HepG2 (cell line): Measurements from ENCODE around the gene TGFBI. TPM values are rescaled to one million over a fixed set of nuclear protein-coding genes. Genes with fewer than 3 reads are reported as not detected.

Experiments used
- ATAC-seq: fragments of 200-7000 bp; cut with Tn5 transposase; 3 replicates; pipeline ENCODE4 v1.9.1; 2020; ENCODE audit warnings: mild to moderate bottlenecking, moderate library complexity
- BruUV-seq: library from RNA; stranded (reverse); fragments of 400-500 nt; replicated peaks from 2 replicates; lab custom pipeline; 2021; lab: Mats Ljungman, UMichigan
- CTCF ChIA-PET: fragments of 300-600 bp; formaldehyde crosslinking; extraction: SDS; loops from one replicate; lab custom pipeline; 2021; ENCODE audit warnings: low total read pairs, inconsistent platforms, low intra/inter-chr PET ratio; lab: Yijun Ruan, JAX
- POLR2A ChIA-PET: fragments of 350-600 bp; sonication (Branson Sonifier 250); formaldehyde crosslinking; loops from one replicate; lab custom pipeline; 2020; ENCODE audit warnings: antibody characterized with exemption, inconsistent platforms; lab: Yijun Ruan, JAX
- DNase-seq: peaks from one replicate; pipeline ENCODE4 v3.0.0-alpha.2; 2015; ENCODE audit warnings: low spot score
- FAIRE-seq: peaks from 3 replicates; lab custom pipeline; 2011; peaks lifted over from hg19 to GRCh38; lab: Jason Lieb, UNC
- H2AFZ ChIP-seq: one replicate; pipeline ENCODE4 v1.6.1; 2011; ENCODE audit warnings: low read length, inconsistent platforms
- H3K27ac ChIP-seq: fragments of 300-600 bp; 3 replicates; pipeline ENCODE4 v1.8.0; 2011; ENCODE audit warnings: mixed run types, mild to moderate bottlenecking, mixed read lengths, low read length, inconsistent platforms; ENCODE audit not compliant: insufficient read depth; ENCODE audit errors: extremely low read length
- H3K27me3 ChIP-seq, 2 experiments: fragments of 200-600 bp in 1 of 2; 2 replicates in 1 of 2; 3 replicates in 1 of 2; pipeline versions ENCODE4 v1.6.0 to v1.8.0; 2011; ENCODE audit warnings: low read length in 2 of 2, mild to moderate bottlenecking in 2 of 2, moderate library complexity in 2 of 2, inconsistent platforms in 1 of 2; ENCODE audit not compliant: insufficient read depth in 2 of 2, control insufficient read depth in 1 of 2
- H3K36me3 ChIP-seq, 2 experiments: fragments of 200-600 bp in 1 of 2; replicated peaks in 1 of 2; 2 replicates in 1 of 2; 3 replicates in 1 of 2; pipeline versions ENCODE4 v1.5.1 to v1.8.0; 2011; ENCODE audit warnings: low read length in 2 of 2, inconsistent platforms in 1 of 2; ENCODE audit not compliant: insufficient read depth in 2 of 2, control insufficient read depth in 1 of 2
- H3K4me1 ChIP-seq: 2 replicates; pipeline ENCODE4 v1.5.1; 2012; ENCODE audit warnings: low read length, inconsistent platforms; ENCODE audit not compliant: insufficient read depth
- H3K4me2 ChIP-seq: 2 replicates; pipeline ENCODE4 v1.6.0; 2011; ENCODE audit warnings: low read depth, low read length, inconsistent platforms
- H3K4me3 ChIP-seq, 3 experiments: fragments of 200-600 bp in 1 of 3; sonication (generic), shearing (Covaris generic) in 1 of 3; replicated peaks in 1 of 3; 2 replicates each; pipeline ENCODE4 v1.5.1; 2011 to 2016; ENCODE audit warnings: low read length in 3 of 3, inconsistent platforms in 2 of 3, low read depth in 2 of 3, mild to moderate bottlenecking in 2 of 3, control low read depth in 1 of 3, mixed read lengths in 1 of 3; ENCODE audit not compliant: insufficient read depth in 1 of 3
- H3K79me2 ChIP-seq: one replicate; pipeline ENCODE4 v1.6.1; 2011; ENCODE audit warnings: low read length, inconsistent platforms; ENCODE audit not compliant: insufficient read depth
- H3K9ac ChIP-seq: 2 replicates; pipeline ENCODE4 v1.6.0; 2011; ENCODE audit warnings: mild to moderate bottlenecking, low read depth, low read length, inconsistent platforms; ENCODE audit not compliant: insufficient read depth
- H3K9me3 ChIP-seq: 2 replicates; pipeline ENCODE4 v1.5.1; 2012; ENCODE audit warnings: mild to moderate bottlenecking, low read length
- H4K20me1 ChIP-seq: 2 replicates; pipeline ENCODE4 v1.6.0; 2011; ENCODE audit warnings: inconsistent platforms, mild to moderate bottlenecking, low read length, moderate library complexity; ENCODE audit not compliant: insufficient read depth
- MTF2 ChIP-seq: sonication (generic); formaldehyde crosslinking; IDR thresholded peaks from 2 replicates; pipeline ENCODE4 v1.5.0; 2020; ENCODE audit warnings: missing genetic modification reagents, borderline replicate concordance
- MXD4 ChIP-seq: IDR thresholded peaks from 2 replicates; pipeline ENCODE4 v1.6.1; 2016; ENCODE audit warnings: mild to moderate bottlenecking, missing biosample characterization, missing genetic modification reagents
- NFYC ChIP-seq: IDR thresholded peaks from 2 replicates; pipeline ENCODE4 v1.6.1; 2016; ENCODE audit warnings: missing genetic modification reagents, missing compliant biosample characterization
- NR3C1 ChIP-seq: sonication (generic); formaldehyde crosslinking; IDR thresholded peaks from 2 replicates; pipeline ENCODE4 v1.4.0; 2020; ENCODE audit warnings: missing genetic modification reagents
- SNAPC4 ChIP-seq: sonication (generic); formaldehyde crosslinking; IDR thresholded peaks from 2 replicates; pipeline ENCODE4 v1.4.0; 2020; ENCODE audit warnings: mild to moderate bottlenecking, missing genetic modification reagents
- ZKSCAN1 ChIP-seq: fragments of 150-350 bp; IDR thresholded peaks from 2 replicates; pipeline ENCODE4 v1.6.1; 2014; ENCODE audit warnings: low read length
- ZNF18 ChIP-seq: sonication (generic); formaldehyde crosslinking; IDR thresholded peaks from 2 replicates; pipeline ENCODE4 v1.8.0; 2022; ENCODE audit warnings: mild to moderate bottlenecking, missing genetic modification reagents; ENCODE audit not compliant: insufficient replicate concordance
- ZNF776 ChIP-seq: sonication (generic); formaldehyde crosslinking; IDR thresholded peaks from 2 replicates; pipeline ENCODE4 v1.4.0; 2020; ENCODE audit warnings: mild to moderate bottlenecking, missing genetic modification reagents
- WGBS: methylation state at CpG from one replicate; pipeline ENCODE4 v1.1.6; 2017; ENCODE audit warnings: low lambda C conversion rate; 5-methylcytosine and 5-hydroxymethylcytosine counted together
- in situ Hi-C: cut with HindIII; loops from 2 replicates; pipeline ENCODE4 v1.10.0; 2017; ENCODE audit warnings: low pct_unique_long_range_greater_than_20kb; ENCODE audit not compliant: extremely low pct_ligation_motif_present
- intact Hi-C: fragments of 100-400 bp; cut with micrococcal nuclease; formaldehyde crosslinking; loops from one replicate; pipeline ENCODE4 v1.10.0; 2022; ENCODE audit not compliant: unreplicated experiment
- polyA plus RNA-seq, 8 experiments: library from polyadenylated mRNA; depleted of rRNA in 3 of 8; stranded (reverse) in 7 of 8; unstranded in 1 of 8; fragments of >200 nt; fragmentation: Illumina TruSeq in 4 of 8; extraction: Trizol in 4 of 8; gene quantifications; 2 replicates each; pipeline versions ENCODE4 v1.2.1 to v1.2.3, GENCODE V29; 2011 to 2016; ENCODE audit warnings: low read depth in 4 of 8, missing spikeins in 1 of 8, mixed read lengths in 1 of 8; ENCODE audit not compliant: insufficient read depth in 1 of 8
- total RNA-seq, 5 experiments: library from RNA; depleted of rRNA; stranded (reverse); fragments of >200 nt; fragmentation: Illumina TruSeq; extraction: Trizol; gene quantifications; 2 replicates each; pipeline ENCODE4 v1.2.3, GENCODE V29; 2016; ENCODE audit warnings: low read depth in 1 of 5
- TF ChIP-seq, protein P1 (sequence below): sonication (generic); formaldehyde crosslinking; IDR thresholded peaks from 2 replicates; pipeline ENCODE4 v1.5.1; 2020; ENCODE audit warnings: mild to moderate bottlenecking, missing genetic modification reagents, borderline replicate concordance

TGFBI gene
- total and polyA plus RNA-seq, 2 of the 13 experiments (the other 11 are each of a cell fraction or from before 2014, with no cell fraction given): 275 to 457 TPM

DNA sequence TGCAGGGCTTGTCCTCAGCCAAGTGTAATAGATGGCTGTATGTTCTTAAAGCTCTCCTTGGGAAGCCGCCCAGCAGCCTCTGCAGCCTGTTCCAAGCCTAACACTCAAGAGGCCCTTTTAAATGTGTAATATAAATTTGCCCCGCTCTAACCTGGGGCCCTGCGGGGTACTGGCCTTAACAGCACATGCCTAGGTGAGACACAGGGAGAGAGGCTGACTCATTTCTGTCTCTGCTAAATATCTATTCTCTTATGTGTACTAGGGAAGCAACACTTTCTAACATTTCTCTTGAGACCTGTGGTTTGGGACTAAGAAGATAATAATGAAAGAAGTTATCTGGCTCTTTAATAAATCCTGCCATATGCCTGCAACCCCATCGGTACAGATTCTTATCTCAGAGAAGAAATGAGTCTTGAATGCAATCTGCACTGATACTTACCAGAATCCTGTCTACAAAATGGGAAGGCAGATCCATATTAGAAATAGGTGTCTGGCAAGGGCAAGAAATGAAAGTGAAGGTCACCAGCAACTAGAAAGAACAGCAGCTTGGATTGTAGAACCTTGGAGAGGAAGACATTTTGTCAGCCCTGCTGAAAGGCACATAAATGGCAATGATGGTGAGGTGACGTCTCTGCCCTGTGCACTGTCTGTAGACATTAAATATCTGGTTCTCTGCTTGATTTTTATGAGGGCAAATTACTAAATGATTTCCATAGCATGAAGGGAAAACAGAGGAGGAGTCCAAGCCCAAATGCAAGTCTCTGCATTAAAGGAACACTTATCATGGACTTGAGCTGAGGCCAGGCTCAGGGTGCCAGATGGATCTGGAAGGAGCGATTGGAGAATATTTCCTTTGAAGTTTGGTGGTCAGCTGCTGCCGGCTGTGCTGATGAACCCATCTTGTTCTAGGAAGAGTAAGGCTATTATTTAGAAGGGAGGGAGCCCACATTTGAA lies 14.5 kb upstream of the TGFBI start:
- DNase-seq (no peak), ATAC-seq (no peak), FAIRE-seq (no peak)
- Histone ChIP-seq H3K79me2 (no peaks in the 10 kb centered on the region), H3K4me3 (no peak overlapping the region), H3K9ac (no peak overlapping the region), H3K36me3 (no peaks in the 10 kb centered on the region), H3K9me3 (no peaks in the 10 kb centered on the region), H3K4me1 (peaks cover 13% of the 10 kb centered on the region), H4K20me1 (no peaks in the 10 kb centered on the region), H3K27ac (no peak overlapping the region), H3K27me3 (no peaks in the 10 kb centered on the region), H3K4me2 (no peak overlapping the region), H2AFZ (no peak overlapping the region)
- in situ Hi-C loops: no loop called here
- POLR2A ChIA-PET: no interaction called here
- no TSS peak for BruUV-seq
- CTCF ChIA-PET: no interaction called here
- 81% methylated on average over 7 of the region's 7 CpGs for WGBS
- intact Hi-C loops: no loop called here
- TF ChIP-seq ZNF18 (CRISPR knock-in tag): no peak
- TF ChIP-seq MTF2 (CRISPR knock-in tag): no peak
- TF ChIP-seq ZKSCAN1: no peak
- TF ChIP-seq SNAPC4 (CRISPR knock-in tag): no peak
- TF ChIP-seq MXD4 (CRISPR knock-in tag): no peak
- no peak for TF ChIP-seq NFYC (CRISPR knock-in tag)
- TF ChIP-seq ZNF776 (CRISPR knock-in tag): no peak
- TF ChIP-seq, protein P1, sequence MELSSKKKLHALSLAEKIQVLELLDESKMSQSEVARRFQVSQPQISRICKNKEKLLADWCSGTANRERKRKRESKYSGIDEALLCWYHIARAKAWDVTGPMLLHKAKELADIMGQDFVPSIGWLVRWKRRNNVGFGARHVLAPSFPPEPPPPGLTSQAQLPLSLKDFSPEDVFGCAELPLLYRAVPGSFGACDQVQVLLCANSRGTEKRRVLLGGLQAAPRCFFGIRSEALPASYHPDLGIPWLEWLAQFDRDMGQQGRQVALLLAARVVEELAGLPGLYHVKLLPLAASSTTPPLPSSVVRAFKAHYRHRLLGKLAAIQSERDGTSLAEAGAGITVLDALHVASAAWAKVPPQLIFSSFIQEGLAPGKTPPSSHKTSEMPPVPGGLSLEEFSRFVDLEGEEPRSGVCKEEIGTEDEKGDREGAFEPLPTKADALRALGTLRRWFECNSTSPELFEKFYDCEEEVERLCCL (CRISPR knock-in tag): no peak
- no peak for TF ChIP-seq NR3C1 (CRISPR knock-in tag)
